OCI-LY3 (cell line): ENCODE measurements around the gene NUP35.

ENCODE experiments used
- H2AFZ ChIP-seq: fragments of 200-600, 300-600 bp; shearing (Covaris generic); 2 replicates; pipeline ENCODE4 v1.6.0; 2014; ENCODE audit warnings: antibody characterized with exemption, low read depth, low read length
- H3K27ac ChIP-seq: fragments of 200-600, 300-600 bp; sonication (generic); 2 replicates; pipeline ENCODE4 v1.5.1; 2014; ENCODE audit warnings: mild to moderate bottlenecking, low read length, moderate library complexity, mixed read lengths
- H3K27me3 ChIP-seq: fragments of 200-600, 300-600 bp; sonication (generic); 2 replicates; pipeline ENCODE4 v1.6.1; 2014; ENCODE audit warnings: low read depth, low read length, mixed read lengths
- H3K36me3 ChIP-seq: fragments of 200-600, 300-600 bp; sonication (generic); replicated peaks from 2 replicates; pipeline ENCODE3; 2014; ENCODE audit warnings: low read depth, low read length, mixed read lengths
- H3K4me1 ChIP-seq: fragments of 300-600, 200-600 bp; sonication (generic); 2 replicates; pipeline ENCODE4 v1.6.1; 2014; ENCODE audit warnings: low read length, mixed read lengths
- H3K4me2 ChIP-seq: fragments of 200-600, 300-600 bp; sonication (generic); 2 replicates; pipeline ENCODE4 v1.6.1; 2014; ENCODE audit warnings: low read length, mixed read lengths
- H3K4me3 ChIP-seq: fragments of 300-600, 200-600 bp; sonication (generic); 2 replicates; pipeline ENCODE4 v1.5.1; 2014; ENCODE audit warnings: antibody characterized with exemption, mild to moderate bottlenecking, low read length, moderate library complexity
- H3K79me2 ChIP-seq: fragments of 300-600, 200-600 bp; shearing (Covaris generic); 2 replicates; pipeline ENCODE4 v1.6.1; 2014; ENCODE audit warnings: mild to moderate bottlenecking, low read length, mixed read lengths
- H3K9ac ChIP-seq: fragments of 300-600, 200-600 bp; shearing (Covaris generic); 2 replicates; pipeline ENCODE4 v1.6.0; 2014; ENCODE audit warnings: mild to moderate bottlenecking, low read length, moderate library complexity
- H3K9me3 ChIP-seq: fragments of 200-600, 300-600 bp; shearing (Covaris generic); 2 replicates; pipeline ENCODE4 v1.6.1; 2014; ENCODE audit warnings: low read length, mixed read lengths; ENCODE audit not compliant: insufficient read depth
- H4K20me1 ChIP-seq: fragments of 200-600, 300-600 bp; sonication (generic); 2 replicates; pipeline ENCODE4 v1.6.1; 2016; ENCODE audit warnings: low read length, mixed read lengths; ENCODE audit not compliant: insufficient read depth
- CTCF ChIP-seq: fragments of 200-600, 300-600 bp; sonication (generic); IDR thresholded peaks from 2 replicates; pipeline ENCODE4 v1.5.1; 2014; ENCODE audit warnings: antibody characterized with exemption, low read length, low read depth
- EZH2phosphoT487 ChIP-seq: fragments of 200-600 bp; shearing (Covaris generic); IDR thresholded peaks from 2 replicates; pipeline ENCODE4 v1.6.1; 2018; ENCODE audit warnings: antibody characterized with exemption, mixed run types, low read depth

NUP35 gene

GRCh38 chr2:183091318-183091953, 32.8 kb upstream of the NUP35 start:
- Histone ChIP-seq H3K4me2 (no peak overlapping the region), H3K4me1 (peaks cover 24% of the 10 kb centered on the region), H4K20me1 (no peaks in the 10 kb centered on the region), H3K79me2 (no peaks in the 10 kb centered on the region), H3K4me3 (no peak overlapping the region), H3K27ac (no peak overlapping the region), H3K27me3 (peaks cover 9% of the 10 kb centered on the region), H2AFZ (no peak overlapping the region), H3K9me3 (no peaks in the 10 kb centered on the region), H3K9ac (no peak overlapping the region), H3K36me3 (no peaks in the 10 kb centered on the region)
- TF ChIP-seq CTCF (no peak), EZH2phosphoT487 (no peak)

- Histone ChIP-seq H2AFZ (no peak overlapping the region), H3K4me2 (no peak overlapping the region)
Observed at GRCh38 chr2:183091954-183092345, 32.3 kb upstream of the NUP35 start.

GRCh38 chr2:183093857-183094657, 30.2 kb upstream of the NUP35 start:
- TF ChIP-seq CTCF (peak; percentile 57), EZH2phosphoT487 (no peak)
- H4K20me1 ChIP-seq: no peaks in the 10 kb centered on the region
- H3K9me3 ChIP-seq: no peaks in the 10 kb centered on the region
- no peak overlapping the region for H3K9ac ChIP-seq
- H3K36me3 ChIP-seq: no peaks in the 10 kb centered on the region
- H3K4me2 ChIP-seq: peak overlapping the region; percentile 45
- H3K4me1 ChIP-seq: peaks cover 30% of the 10 kb centered on the region
- H3K79me2 ChIP-seq: no peaks in the 10 kb centered on the region
- peaks cover 9% of the 10 kb centered on the region for H3K27me3 ChIP-seq
- H3K27ac ChIP-seq: no peak overlapping the region
- H3K4me3 ChIP-seq: peak overlapping the region; percentile 28
- H2AFZ ChIP-seq: no peak overlapping the region

More at GRCh38 chr2:183091954-183092345, 32.3 kb upstream of the NUP35 start:
- no peaks in the 10 kb centered on the region for H3K36me3 ChIP-seq
- TF ChIP-seq EZH2phosphoT487 (no peak), CTCF (no peak)
- H3K27ac ChIP-seq: no peak overlapping the region
- no peak overlapping the region for H3K4me3 ChIP-seq
- no peak overlapping the region for H3K9ac ChIP-seq
- H3K27me3 ChIP-seq: peaks cover 9% of the 10 kb centered on the region
- H3K9me3 ChIP-seq: no peaks in the 10 kb centered on the region
- H4K20me1 ChIP-seq: no peaks in the 10 kb centered on the region
- H3K79me2 ChIP-seq: no peaks in the 10 kb centered on the region
- peaks cover 24% of the 10 kb centered on the region for H3K4me1 ChIP-seq

GRCh38 chr2:183105402-183106134, 18.7 kb upstream of the NUP35 start:
- Histone ChIP-seq H3K4me1 (no peaks in the 10 kb centered on the region), H3K4me2 (no peak overlapping the region), H3K27ac (no peak overlapping the region), H3K79me2 (no peaks in the 10 kb centered on the region), H2AFZ (no peak overlapping the region), H3K4me3 (no peak overlapping the region), H4K20me1 (no peaks in the 10 kb centered on the region), H3K9ac (no peak overlapping the region), H3K36me3 (no peaks in the 10 kb centered on the region), H3K9me3 (no peaks in the 10 kb centered on the region), H3K27me3 (no peaks in the 10 kb centered on the region)
- no peak for TF ChIP-seq EZH2phosphoT487
- no peak for TF ChIP-seq CTCF
